Measurements from ENCODE around the gene GGT5.
"Not testable (repeated sequence)": the region's sequence is repeated elsewhere in the genome, so short reads cannot be mapped to it uniquely, and the experiment has no call there.

The GGT5 gene

GRCh38 chr22:24232725-24233124 lies 12.2 kb downstream of the GGT5 start:
- DNase-seq (ENCODE audit: low spot score), result no peak

GRCh38 chr22:24232124-24232523 lies 12.8 kb downstream of the GGT5 start:
- DNase-seq (ENCODE audit: low spot score), result no peak

- no peak for DNase-seq (ENCODE audit: low spot score)
Measured at GRCh38 chr22:24231706-24232105, 13.2 kb downstream of the GGT5 start.

- no peak for DNase-seq (ENCODE audit: low spot score)
Measured at GRCh38 chr22:24230911-24231656, 13.8 kb downstream of the GGT5 start.

- DNase-seq (ENCODE audit: low spot score), result no peak
Measured at GRCh38 chr22:24225951-24226350, 18.9 kb downstream of the GGT5 start.

- DNase-seq (ENCODE audit: low spot score), result no peak
Measured at GRCh38 chr22:24225044-24225601, 19.8 kb downstream of the GGT5 start.

GRCh38 chr22:24224468-24224867 lies 20.4 kb downstream of the GGT5 start:
- DNase-seq (ENCODE audit: low spot score), result no peak

- no peak for DNase-seq (ENCODE audit: low spot score)
Measured at GRCh38 chr22:24219750-24220149, 25.1 kb downstream of the GGT5 start.

GRCh38 chr22:24217384-24217783 lies 27.5 kb downstream of the GGT5 start:
- no peak for DNase-seq (ENCODE audit: low spot score)

- DNase-seq (ENCODE audit: low spot score), result no peak
Measured at GRCh38 chr22:24216541-24217209, 28.2 kb downstream of the GGT5 start.

- no peak for DNase-seq (ENCODE audit: low spot score)
Measured at GRCh38 chr22:24214467-24215285, 30.2 kb downstream of the GGT5 start.

GRCh38 chr22:24213111-24213510 lies 31.8 kb downstream of the GGT5 start:
- DNase-seq (ENCODE audit: low spot score), result not testable (repeated sequence)

- DNase-seq (ENCODE audit: low spot score), result not testable (repeated sequence)
Measured at GRCh38 chr22:24211716-24212115, 33.2 kb downstream of the GGT5 start.

- DNase-seq (ENCODE audit: low spot score), result not testable (repeated sequence)
Measured at GRCh38 chr22:24210409-24210808, 34.5 kb downstream of the GGT5 start.

- no peak for DNase-seq (ENCODE audit: low spot score)
Measured at GRCh38 chr22:24209687-24210086, 35.2 kb downstream of the GGT5 start.

- no peak for DNase-seq (ENCODE audit: low spot score)
Measured at GRCh38 chr22:24209016-24209415, 35.9 kb downstream of the GGT5 start.

GRCh38 chr22:24208012-24208749 lies 36.7 kb downstream of the GGT5 start:
- DNase-seq (ENCODE audit: low spot score), result peak; percentile 48

- no peak for DNase-seq (ENCODE audit: low spot score)
Measured at GRCh38 chr22:24207264-24208011, 37.4 kb downstream of the GGT5 start.

- not testable (repeated sequence) for DNase-seq (ENCODE audit: low spot score)
Measured at GRCh38 chr22:24206460-24207263, 38.2 kb downstream of the GGT5 start.
